Activated naive CD4-positive, alpha-beta T cell treated with anti-CD3 and anti-CD28 coated beads for 36 hours (primary cell): Measurements from ENCODE around the gene SUN5. TPM values are rescaled to one million over a fixed set of nuclear protein-coding genes. Genes with fewer than 3 reads are reported as not detected.

ENCODE experiments used
- total RNA-seq, 2 experiments: library from RNA; stranded (reverse); gene quantifications; one replicate each; pipeline ENCODE4 v1.2.3, GENCODE V29; 2021

The SUN5 gene
- total RNA-seq, 2 experiments from 2014 or later, result not detected

Other genes starting within 250 kb of the SUN5 start
- gene DNMT3B, start 242.0 kb downstream of the SUN5 start, total RNA-seq, result 1 to 10 TPM; 2.0 to 2.2 TPM
- gene MAPRE1, start 184.5 kb downstream of the SUN5 start, total RNA-seq, result 100 to 1,000 TPM; 119 to 127 TPM
- gene EFCAB8, start 145.5 kb downstream of the SUN5 start, total RNA-seq, result under 1 TPM; 0.45 to 0.57 TPM
- gene BPIFB2, start 3.3 kb upstream of the SUN5 start, total RNA-seq, result not detected
- gene BPIFB6, start 27.2 kb upstream of the SUN5 start, total RNA-seq, result not detected
- not detected for gene BPIFB3, start 49.5 kb upstream of the SUN5 start, total RNA-seq
- gene BPIFB4, start 75.2 kb upstream of the SUN5 start, total RNA-seq, result not detected
- gene BPIFA2, start 163.7 kb upstream of the SUN5 start, total RNA-seq, result not detected
- gene BPIFA3, start 212.9 kb upstream of the SUN5 start, total RNA-seq, result not detected
- not detected for gene BPIFA1, start 231.6 kb upstream of the SUN5 start, total RNA-seq